Head of caudate nucleus (tissue), 42 donors: ENCODE measurements around the gene NFIL3.
"Not testable (repeated sequence)": the region's sequence is repeated elsewhere in the genome, so short reads cannot be mapped to it uniquely, and the experiment has no call there.

Experiments
- DNase-seq, 42 donors: peaks; one replicate each; pipeline versions ENCODE4 v3.0.0 to v3.0.0-alpha.2; 2020 to 2021; ENCODE audit warnings: mixed read lengths in 7 of 42
- intact Hi-C: fragments of 100-400 bp; cut with DNase I; formaldehyde crosslinking; loops from one replicate; pipeline ENCODE4 v1.15.0; 2022

NFIL3 gene

GRCh38 chr9:91407580-91408318, 15.9 kb downstream of the NFIL3 start:
- intact Hi-C loops = no loop called here
- peak in 1 of 42 donors; percentile 33 for DNase-seq

DNA sequence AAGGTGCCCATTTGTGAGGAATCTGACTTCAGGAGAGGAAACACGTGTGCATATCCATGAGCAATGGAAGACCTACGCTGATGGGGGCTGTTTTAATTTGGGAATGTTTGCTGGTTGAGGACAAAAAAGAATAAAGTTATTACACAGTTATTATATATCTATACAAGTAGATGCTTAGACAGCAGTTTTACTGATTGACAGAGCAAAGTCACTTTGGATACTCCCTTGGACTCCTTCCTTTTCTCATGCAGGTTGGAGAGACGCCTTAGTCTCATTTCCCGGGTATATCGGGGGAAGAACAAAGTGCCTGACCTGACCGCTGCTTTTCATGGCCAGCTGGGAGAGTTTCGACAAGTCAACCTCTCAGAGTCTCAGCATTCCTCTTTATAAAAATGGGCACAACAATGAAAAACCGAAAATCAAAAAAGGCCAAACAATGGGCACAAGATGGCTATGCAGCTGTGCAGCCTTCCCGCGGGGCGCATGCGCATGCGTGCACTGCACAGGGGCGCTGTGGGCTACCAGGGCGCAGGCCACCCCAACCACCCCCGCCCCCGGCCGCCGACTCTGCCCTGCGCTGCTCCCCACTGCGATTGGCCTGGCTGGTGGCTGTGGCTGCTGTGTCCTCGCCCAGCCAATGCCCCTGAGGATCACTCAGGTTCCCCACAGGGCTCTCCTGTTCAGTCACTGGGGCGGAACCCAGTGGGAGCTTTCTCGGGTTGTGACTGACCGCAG, 18.1 kb downstream of the NFIL3 start:
- intact Hi-C loops = no loop called here
- peak in 1 of 42 donors; percentile 29 for DNase-seq

- no peak for DNase-seq
- intact Hi-C loops = no loop called here
Measured at GRCh38 chr9:91403665-91404543, 19.7 kb downstream of the NFIL3 start.

- no peak for DNase-seq
- intact Hi-C loops = no loop called here
Measured at GRCh38 chr9:91398926-91399325, 24.7 kb downstream of the NFIL3 start.

- intact Hi-C loops = no loop called here
- no peak for DNase-seq
Measured at GRCh38 chr9:91395553-91396471, 27.8 kb downstream of the NFIL3 start.

- intact Hi-C loops = no loop called here
- no peak for DNase-seq
Measured at GRCh38 chr9:91395106-91395552, 28.5 kb downstream of the NFIL3 start.

- no peak for DNase-seq
Measured at GRCh38 chr9:91393826-91394225, 29.8 kb downstream of the NFIL3 start.

GRCh38 chr9:91392435-91392834, 31.2 kb downstream of the NFIL3 start:
- intact Hi-C loops = no loop called here
- no peak for DNase-seq

More at GRCh38 chr9:91393826-91394225, 29.8 kb downstream of the NFIL3 start:
- intact Hi-C loops = no loop called here

GRCh38 chr9:91391818-91392217, 31.8 kb downstream of the NFIL3 start:
- intact Hi-C loops = no loop called here
- DNase-seq = no peak

- no peak for DNase-seq
Measured at GRCh38 chr9:91391412-91391811, 32.2 kb downstream of the NFIL3 start.

GRCh38 chr9:91389686-91390085, 33.9 kb downstream of the NFIL3 start:
- DNase-seq, intact Hi-C loops: not testable (repeated sequence)

More at GRCh38 chr9:91391412-91391811, 32.2 kb downstream of the NFIL3 start:
- intact Hi-C loops = no loop called here

DNA sequence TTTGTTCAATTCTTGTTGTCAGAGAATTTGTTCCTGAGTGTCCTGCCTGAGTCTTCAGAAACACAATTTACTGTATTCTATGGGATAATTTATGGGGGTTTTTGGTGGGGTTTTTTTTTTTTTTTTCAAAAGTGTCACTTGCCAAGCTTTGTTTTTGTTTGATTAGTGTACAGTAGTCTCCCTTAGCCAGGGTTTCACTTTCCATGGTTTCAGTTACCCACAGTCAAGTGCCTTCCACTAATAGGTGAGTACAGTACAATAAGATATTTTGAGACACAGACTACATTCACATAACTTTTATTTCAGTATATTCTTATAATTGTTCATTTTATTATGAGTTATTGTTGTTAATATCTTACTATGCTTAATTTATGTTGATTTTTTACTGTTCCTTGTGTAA, 36.9 kb downstream of the NFIL3 start:
- DNase-seq = no peak
- intact Hi-C loops = no loop called here

GRCh38 chr9:91384954-91385353, 38.7 kb downstream of the NFIL3 start:
- DNase-seq = no peak
- intact Hi-C loops = no loop called here

- intact Hi-C loops = no loop called here
- DNase-seq = no peak
Measured at GRCh38 chr9:91383577-91383976, 40.1 kb downstream of the NFIL3 start.

GRCh38 chr9:91382298-91382697, 41.3 kb downstream of the NFIL3 start:
- DNase-seq = no peak
- intact Hi-C loops = no loop called here

DNA sequence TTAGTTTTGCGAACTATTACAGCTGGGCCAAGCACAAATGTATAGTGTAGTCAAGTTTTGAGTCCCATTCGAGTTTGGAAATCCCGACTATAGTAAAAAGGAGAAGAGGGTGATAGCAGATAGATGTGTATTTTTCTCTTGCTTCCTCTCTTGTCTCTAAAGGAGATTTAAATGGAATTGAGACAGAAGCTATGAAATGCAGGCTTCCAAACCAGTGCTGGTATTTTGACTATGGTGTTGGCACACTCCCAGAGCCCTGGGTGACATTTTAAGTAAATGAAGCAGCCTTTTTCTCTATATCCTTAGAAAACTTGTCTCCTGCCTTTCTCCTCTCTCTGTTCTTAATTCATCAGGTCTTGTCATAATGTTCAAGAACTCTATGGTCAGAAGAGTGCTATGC, 44.2 kb downstream of the NFIL3 start:
- DNase-seq = no peak
- intact Hi-C loops = no loop called here

- intact Hi-C loops = no loop called here
- DNase-seq = no peak
Measured at GRCh38 chr9:91378695-91379127, 44.9 kb downstream of the NFIL3 start.

- intact Hi-C loops, DNase-seq: not testable (repeated sequence)
Measured at GRCh38 chr9:91378054-91378453, 45.6 kb downstream of the NFIL3 start.
